PFSK-1 (cell line): ENCODE results near the gene RPL31.

Experiments
- FOXP2 ChIP-seq: optimal IDR thresholded peaks from 2 replicates; pipeline ENCODE3; 2011; ENCODE audit warnings: borderline replicate concordance, control low read depth, inconsistent platforms; ENCODE audit not compliant: insufficient read depth; ENCODE audit errors: extremely low read length, extremely low read depth
- POLR2AphosphoS5 ChIP-seq: IDR thresholded peaks from 2 replicates; pipeline ENCODE4 v1.6.1; 2012; ENCODE audit warnings: low read depth, mild to moderate bottlenecking, control low read depth, low read length, moderate library complexity
- TAF1 ChIP-seq: IDR thresholded peaks from 2 replicates; pipeline ENCODE4 v1.6.1; 2012; ENCODE audit warnings: low read length, control low read depth, borderline replicate concordance; ENCODE audit not compliant: insufficient read depth
- TF ChIP-seq, protein P1 (sequence below), 2 experiments: IDR thresholded peaks; 2 replicates each; pipeline versions ENCODE4 v1.6.1 to v1.8.0; 2011 to 2012; ENCODE audit warnings: low read depth in 2 of 2, low read length in 2 of 2, control low read depth in 1 of 2, inconsistent platforms in 1 of 2, mild to moderate bottlenecking in 1 of 2, moderate library complexity in 1 of 2; ENCODE audit not compliant: insufficient read depth in 1 of 2

DNA sequence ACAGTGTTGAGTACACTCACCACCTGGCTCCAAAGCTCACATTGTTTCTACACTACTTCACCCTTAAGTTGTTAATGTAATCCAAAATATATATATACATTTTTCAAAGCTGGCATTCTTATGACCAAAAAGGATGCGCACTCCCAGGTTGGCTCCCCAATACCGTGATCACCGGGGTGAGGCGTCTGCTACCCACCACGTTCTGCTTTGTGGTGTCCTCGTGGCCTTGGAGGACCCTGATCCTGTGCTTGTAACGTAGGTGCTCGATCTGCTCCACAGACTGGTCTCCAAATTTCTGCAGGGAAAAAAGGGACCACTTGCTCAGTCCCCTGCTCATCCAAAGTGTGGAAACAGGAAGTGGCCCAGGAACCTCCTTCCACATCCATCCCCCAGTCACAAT is 25.8 kb downstream of the RPL31 start:
- TF ChIP-seq FOXP2 (no peak), TAF1 (no peak), POLR2AphosphoS5 (no peak)
- TF ChIP-seq, protein P1, sequence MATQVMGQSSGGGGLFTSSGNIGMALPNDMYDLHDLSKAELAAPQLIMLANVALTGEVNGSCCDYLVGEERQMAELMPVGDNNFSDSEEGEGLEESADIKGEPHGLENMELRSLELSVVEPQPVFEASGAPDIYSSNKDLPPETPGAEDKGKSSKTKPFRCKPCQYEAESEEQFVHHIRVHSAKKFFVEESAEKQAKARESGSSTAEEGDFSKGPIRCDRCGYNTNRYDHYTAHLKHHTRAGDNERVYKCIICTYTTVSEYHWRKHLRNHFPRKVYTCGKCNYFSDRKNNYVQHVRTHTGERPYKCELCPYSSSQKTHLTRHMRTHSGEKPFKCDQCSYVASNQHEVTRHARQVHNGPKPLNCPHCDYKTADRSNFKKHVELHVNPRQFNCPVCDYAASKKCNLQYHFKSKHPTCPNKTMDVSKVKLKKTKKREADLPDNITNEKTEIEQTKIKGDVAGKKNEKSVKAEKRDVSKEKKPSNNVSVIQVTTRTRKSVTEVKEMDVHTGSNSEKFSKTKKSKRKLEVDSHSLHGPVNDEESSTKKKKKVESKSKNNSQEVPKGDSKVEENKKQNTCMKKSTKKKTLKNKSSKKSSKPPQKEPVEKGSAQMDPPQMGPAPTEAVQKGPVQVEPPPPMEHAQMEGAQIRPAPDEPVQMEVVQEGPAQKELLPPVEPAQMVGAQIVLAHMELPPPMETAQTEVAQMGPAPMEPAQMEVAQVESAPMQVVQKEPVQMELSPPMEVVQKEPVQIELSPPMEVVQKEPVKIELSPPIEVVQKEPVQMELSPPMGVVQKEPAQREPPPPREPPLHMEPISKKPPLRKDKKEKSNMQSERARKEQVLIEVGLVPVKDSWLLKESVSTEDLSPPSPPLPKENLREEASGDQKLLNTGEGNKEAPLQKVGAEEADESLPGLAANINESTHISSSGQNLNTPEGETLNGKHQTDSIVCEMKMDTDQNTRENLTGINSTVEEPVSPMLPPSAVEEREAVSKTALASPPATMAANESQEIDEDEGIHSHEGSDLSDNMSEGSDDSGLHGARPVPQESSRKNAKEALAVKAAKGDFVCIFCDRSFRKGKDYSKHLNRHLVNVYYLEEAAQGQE (IDR thresholded peaks at IDR 0.05; ENCODE audit: insufficient read depth in 1 of 2, low read depth in 2 of 2, low read length in 2 of 2), result no peak
